ENCODE measurements around the gene EVI5.

DNA sequence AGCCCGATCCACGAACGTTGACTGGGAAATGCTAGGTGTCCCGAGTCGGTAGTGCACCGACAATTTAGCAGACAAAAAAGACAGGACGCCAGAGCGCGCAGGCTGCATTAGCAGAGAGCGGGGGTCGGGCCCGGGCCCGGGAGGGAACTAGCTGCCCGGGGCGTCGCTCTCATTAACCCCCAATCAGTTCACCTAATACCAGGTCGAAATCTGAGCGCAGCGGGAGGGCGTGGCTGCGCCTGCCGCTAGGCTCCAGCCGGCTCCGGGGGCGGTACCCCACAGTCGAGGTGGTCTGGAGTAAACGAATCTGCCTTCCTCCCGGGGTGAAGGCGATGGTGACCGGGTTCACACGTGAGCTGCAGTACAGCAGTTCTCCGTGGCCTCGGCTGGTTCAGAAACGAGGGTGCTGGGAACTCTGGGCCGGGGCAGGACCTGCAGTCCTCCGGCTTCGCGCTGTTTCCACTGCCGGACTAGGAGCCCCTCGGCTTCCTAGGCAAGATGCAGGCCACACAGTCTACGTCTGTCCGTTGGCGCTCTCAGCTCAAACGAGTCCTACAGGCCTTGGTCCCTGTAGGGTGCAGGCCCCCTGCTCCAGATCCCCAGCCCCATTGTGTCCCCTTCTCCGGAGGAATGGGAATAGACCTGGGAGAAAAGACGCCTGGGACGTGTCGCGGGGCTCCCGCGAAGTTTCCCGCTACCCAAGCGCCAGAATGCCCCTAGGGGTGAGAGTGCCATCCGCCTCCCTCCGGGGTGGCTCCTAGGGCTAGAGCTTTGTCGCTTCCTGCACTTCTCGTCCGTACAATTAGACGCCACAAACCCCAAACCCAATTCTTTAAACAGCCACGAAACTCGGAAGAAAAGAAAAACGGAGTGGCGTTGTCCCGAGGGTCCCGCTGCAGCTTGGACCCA lies 300.2 kb downstream of the EVI5 start:
- TF ChIP-seq, protein P1, sequence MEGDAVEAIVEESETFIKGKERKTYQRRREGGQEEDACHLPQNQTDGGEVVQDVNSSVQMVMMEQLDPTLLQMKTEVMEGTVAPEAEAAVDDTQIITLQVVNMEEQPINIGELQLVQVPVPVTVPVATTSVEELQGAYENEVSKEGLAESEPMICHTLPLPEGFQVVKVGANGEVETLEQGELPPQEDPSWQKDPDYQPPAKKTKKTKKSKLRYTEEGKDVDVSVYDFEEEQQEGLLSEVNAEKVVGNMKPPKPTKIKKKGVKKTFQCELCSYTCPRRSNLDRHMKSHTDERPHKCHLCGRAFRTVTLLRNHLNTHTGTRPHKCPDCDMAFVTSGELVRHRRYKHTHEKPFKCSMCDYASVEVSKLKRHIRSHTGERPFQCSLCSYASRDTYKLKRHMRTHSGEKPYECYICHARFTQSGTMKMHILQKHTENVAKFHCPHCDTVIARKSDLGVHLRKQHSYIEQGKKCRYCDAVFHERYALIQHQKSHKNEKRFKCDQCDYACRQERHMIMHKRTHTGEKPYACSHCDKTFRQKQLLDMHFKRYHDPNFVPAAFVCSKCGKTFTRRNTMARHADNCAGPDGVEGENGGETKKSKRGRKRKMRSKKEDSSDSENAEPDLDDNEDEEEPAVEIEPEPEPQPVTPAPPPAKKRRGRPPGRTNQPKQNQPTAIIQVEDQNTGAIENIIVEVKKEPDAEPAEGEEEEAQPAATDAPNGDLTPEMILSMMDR (IDR thresholded peaks at IDR 0.05; ENCODE audit: poor library complexity, severe bottlenecking), result no peak
- peak; percentile 84 for TF ChIP-seq POLR2AphosphoS5 (IDR thresholded peaks at IDR 0.05)
- TF ChIP-seq, protein P2, sequence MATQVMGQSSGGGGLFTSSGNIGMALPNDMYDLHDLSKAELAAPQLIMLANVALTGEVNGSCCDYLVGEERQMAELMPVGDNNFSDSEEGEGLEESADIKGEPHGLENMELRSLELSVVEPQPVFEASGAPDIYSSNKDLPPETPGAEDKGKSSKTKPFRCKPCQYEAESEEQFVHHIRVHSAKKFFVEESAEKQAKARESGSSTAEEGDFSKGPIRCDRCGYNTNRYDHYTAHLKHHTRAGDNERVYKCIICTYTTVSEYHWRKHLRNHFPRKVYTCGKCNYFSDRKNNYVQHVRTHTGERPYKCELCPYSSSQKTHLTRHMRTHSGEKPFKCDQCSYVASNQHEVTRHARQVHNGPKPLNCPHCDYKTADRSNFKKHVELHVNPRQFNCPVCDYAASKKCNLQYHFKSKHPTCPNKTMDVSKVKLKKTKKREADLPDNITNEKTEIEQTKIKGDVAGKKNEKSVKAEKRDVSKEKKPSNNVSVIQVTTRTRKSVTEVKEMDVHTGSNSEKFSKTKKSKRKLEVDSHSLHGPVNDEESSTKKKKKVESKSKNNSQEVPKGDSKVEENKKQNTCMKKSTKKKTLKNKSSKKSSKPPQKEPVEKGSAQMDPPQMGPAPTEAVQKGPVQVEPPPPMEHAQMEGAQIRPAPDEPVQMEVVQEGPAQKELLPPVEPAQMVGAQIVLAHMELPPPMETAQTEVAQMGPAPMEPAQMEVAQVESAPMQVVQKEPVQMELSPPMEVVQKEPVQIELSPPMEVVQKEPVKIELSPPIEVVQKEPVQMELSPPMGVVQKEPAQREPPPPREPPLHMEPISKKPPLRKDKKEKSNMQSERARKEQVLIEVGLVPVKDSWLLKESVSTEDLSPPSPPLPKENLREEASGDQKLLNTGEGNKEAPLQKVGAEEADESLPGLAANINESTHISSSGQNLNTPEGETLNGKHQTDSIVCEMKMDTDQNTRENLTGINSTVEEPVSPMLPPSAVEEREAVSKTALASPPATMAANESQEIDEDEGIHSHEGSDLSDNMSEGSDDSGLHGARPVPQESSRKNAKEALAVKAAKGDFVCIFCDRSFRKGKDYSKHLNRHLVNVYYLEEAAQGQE (IDR thresholded peaks at IDR 0.05; ENCODE audit: borderline replicate concordance), result no peak
- no peak for TF ChIP-seq SMC3 (conservative IDR thresholded peaks at IDR 0.05; ENCODE audit: poor library complexity)
- no peak for TF ChIP-seq EP300 (conservative IDR thresholded peaks at IDR 0.05; ENCODE audit: poor library complexity, severe bottlenecking)
- no peak for TF ChIP-seq TAF1 (IDR thresholded peaks at IDR 0.05; ENCODE audit: low read depth)
- peak; percentile 62 for TF ChIP-seq EZH2 (IDR thresholded peaks at IDR 0.05; ENCODE audit: borderline replicate concordance, insufficient read depth, low read length, poor library complexity, severe bottlenecking)
